COR-L47 (cell line): Measurements from ENCODE around the gene THSD7A.

ENCODE experiments used
- DNase-seq: peaks from one replicate; lab custom pipeline; 2025; lab: John Stamatoyannopoulos, UW

The THSD7A gene

DNA sequence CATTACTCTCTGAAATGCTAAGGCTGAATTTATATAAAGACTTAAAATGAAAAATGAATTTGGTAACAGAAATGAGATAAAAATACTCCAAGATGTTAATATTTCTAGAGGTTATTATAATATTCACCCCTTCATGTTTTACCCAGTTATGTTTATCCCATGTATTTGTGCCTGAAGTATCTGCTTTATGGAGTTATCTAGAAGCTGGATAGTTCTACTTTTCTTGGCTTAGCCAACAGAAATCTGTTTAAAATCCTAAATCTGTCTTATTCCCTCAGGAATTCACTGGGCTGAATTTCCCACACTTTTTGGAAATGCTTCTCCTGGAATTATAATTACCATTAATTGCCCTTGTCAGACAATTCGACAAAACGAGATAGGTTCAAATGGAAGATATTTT, 201.6 kb downstream of the THSD7A start:
- DNase-seq = no peak

DNA sequence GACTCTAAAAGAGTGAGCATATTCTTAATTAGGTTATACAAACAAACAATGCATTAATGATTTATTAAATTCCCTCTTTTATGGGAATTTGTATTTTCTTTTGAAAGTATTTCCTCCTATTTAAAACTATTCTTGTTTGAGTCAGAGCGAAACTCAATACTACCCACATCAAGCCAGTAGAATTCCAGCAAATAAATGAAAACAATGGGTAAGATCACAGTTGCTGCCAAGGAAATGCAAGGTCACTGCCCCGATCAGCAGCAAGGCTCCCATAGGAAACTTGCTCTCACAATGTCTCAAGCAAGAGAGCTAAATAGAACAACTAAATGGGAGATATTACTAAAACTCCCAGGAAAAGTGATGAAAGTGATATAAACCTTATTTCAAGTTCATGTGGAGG, 206.3 kb downstream of the THSD7A start:
- DNase-seq = no peak

DNA sequence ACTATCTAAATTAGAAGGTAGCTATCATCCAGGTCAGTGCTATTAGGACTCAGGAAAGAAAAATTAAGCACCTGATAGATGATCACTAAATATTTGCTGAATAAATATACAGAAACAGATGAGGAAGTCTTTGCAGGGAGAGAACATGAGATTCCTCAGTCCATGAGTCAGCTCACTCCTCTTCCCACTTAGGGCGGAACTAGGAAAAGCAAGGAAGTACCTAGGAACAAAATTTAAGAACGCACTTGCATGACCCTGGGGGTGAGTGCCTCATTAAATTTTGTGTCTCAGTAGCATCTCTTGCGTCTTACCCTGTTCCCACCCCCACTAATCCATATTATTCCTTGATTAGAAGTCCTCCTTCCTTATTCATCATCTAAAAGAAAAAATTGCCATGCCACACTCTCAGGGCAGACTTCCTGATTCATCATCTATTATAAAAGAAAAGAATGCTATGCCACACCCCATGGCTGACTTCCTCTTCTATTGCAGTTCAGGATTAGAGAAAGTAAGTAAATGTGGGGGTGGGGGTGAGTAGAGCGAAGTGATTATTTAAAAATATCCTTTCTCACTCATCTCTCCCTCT, 208.8 kb downstream of the THSD7A start:
- DNase-seq = no peak

DNA sequence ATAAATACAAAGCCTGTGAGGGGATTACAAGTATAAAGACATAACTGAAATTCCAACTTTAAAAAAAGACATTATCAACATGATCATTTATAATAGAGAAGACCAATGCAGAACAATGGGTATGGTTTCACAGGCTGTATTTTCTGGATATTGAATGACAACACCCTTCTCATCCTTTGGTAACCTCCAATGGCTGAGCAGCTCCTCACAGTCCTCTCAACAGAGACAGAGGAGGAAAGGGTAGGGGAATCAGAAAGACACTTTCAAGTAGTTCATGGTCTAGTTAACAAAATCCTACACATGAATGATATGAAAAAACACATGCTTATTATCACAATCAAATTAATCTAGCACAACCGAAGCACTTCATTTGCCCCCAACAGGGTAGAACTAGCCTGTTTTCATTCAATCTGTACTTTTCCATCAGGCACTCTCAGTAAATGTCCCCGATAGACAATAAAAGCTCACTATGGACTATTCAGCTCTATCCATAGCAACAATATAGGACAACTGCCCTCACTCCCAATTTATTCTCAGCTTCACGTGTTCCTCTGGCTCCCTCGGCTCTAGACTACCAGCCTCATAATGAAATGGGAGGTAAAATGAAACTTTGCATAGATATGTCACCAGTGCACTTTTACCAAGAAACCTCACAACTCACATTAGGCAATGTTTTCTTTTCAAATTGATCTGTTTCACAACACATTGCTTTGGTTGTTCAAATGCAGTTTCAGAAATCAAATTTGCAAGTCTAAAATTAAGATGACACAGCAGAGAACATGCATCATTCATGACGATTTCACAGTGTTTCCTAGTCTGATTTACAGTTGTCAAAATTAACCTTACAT, 211.4 kb downstream of the THSD7A start:
- no peak for DNase-seq

DNA sequence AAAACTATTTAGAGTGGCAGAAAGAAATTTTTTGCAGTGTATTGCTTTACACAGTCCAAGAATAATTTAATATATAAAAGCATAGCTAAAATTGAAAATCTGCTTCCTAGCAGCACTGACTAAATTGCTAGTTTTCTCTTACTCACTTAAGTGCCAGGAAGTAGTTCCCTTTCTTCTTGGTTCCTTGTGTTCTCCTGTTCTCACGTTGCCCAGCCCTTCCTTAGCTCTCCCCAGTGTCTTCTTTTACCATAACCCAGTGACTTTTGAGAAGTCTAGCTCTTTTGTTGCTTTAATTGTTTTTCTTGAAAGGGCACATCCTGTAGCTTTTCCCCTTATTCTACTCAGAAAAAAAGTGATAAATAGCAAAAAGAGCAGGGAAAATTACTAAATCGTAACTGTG, 215.5 kb downstream of the THSD7A start:
- no peak for DNase-seq

DNA sequence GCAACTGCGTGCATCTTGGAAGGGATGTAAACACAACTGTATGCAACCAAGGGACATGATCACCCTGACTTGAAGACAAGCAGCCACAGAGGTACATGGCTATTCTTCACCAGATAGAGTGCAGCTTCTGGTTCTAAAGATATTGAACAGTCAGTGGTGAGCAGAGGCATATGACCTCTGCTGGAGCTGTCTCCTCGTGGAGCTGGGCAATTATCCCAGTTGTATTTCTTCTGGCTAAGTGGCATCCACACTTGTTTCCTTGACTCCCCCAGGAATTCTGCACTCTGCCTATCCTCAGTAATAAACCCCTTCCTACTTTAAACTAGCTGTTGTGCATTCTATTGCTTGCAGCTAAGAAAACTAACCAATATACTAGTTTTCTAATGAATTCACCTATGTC, 216.8 kb downstream of the THSD7A start:
- DNase-seq = no peak

DNA sequence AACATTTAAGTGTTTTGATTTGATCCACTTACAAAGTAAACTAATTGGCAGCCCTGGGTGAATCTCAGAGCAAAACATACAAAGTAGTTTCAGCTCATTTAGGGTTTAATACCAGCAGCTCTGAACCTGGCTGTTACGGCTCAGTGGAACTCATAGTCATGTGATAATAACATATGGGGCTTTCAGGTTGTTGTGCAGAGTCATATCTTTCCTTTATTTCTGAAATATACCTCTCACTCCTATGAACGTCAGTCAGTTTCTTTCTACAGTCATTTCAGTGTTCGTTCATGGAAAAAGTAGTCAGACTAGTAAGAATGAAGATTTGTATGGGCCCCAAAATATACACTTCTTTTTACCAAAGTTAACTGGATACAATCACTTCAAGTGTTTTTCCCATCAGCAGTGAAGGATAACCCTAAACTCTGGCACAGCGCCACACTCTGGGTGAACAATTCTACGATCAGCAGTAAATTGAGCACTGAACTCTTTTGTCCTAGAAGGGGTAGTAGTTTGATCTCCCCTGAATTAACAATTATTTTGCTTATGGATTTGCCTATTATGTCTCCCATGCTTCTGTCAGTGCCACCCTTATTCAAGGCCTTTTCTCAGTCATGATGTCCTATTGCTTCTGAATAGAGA, 218.6 kb downstream of the THSD7A start:
- DNase-seq = no peak

DNA sequence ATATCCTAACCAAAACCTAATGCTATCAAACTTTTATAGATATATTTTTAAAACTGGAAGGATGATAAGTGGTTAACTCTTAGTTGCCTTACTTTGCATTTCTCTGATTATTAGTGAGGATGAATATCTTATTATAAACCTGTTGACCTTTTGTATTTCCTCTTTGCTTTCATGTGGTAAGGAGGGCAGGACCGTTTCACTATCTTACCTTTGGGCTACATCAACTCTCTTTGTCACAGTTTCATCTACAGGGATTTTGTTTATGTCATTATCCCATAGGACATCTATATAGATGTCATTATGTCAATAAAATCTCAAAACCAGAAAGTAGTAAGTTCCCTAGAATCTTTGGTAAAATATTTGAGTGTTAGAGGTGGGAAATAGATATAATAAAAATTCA, 219.3 kb downstream of the THSD7A start:
- no peak for DNase-seq

DNA sequence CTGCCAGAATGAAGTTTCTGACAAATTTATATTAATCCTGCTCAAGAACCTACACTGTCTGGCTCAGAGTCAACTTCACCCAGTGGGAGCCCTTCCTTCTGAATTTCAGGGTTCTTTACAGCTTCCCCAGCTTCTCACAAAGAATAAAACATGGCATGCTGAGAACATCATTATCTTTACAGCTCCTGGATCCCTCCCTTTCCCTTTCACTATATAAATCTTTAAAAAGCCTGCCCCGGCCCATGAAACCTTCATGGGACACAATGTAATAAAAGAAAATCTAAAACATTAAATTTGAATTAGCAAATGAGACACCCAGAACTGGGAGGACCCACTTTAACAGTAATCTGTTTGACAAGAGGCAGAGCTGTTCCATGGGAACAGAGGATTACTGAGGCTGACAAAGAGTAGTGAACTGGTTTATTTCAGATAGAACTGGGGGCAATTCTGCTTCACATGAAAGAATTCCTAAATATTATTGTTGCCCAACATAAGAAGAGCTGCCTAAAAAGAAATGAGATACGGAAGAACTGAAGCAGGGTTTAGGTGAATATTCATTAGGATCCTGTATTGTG, 222.8 kb downstream of the THSD7A start:
- no peak for DNase-seq

DNA sequence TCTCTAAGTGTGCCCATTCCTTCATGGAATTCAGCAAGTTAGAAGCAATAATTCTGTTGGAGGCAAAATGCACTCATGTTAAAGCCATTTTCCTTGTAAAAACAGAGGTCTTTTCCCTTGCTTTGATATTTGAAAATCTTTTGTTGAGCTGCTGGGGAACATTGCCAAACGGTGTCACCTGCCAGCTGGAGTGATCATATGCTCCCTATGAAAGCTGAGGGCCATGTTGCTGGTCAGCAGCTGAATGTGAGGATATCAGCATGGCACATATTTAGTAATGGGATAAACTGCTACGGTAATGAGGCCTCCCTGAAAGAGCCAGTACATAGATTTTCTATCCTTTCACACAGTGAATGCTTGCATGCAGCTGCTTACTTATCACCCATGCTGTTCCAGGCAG, 224.3 kb downstream of the THSD7A start:
- peak; percentile 78 for DNase-seq

DNA sequence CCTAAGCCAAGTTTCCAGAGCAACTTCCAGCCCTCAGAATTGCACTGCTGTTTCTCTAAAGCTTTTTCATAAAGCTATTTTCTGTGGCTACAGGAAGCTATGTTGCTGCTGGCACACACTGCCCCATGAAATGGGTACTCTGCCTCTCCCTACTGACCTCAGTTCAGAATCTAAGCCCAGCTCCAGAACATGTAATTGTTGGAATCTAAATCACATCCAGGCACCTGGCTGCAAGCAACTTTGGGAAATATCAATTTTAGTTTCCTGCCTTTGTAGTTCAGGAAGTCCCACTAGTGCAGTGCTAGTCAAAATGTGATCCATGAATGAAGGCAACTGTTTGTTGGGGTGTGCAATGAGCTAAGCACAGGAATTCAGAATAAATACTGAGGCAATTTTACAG, 226.2 kb downstream of the THSD7A start:
- no peak for DNase-seq

DNA sequence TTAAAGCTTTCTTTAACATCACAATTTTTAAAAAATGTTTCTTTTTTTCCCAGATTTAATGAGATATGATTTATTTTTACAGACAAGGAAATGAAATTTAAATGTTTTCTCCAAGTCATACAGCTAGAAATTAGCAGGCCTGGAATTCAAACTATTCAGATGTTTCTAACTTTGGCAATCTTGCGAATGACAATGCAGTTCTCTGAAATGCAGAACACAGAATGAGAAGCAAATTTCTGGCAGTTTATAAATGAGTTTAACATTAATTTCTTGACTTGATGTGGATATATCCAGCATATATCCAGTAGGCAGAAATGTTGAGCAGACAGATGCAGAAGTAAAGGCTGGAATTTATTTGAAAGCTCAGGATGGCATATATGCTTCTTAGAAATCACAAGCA, 227.5 kb downstream of the THSD7A start:
- DNase-seq = no peak

DNA sequence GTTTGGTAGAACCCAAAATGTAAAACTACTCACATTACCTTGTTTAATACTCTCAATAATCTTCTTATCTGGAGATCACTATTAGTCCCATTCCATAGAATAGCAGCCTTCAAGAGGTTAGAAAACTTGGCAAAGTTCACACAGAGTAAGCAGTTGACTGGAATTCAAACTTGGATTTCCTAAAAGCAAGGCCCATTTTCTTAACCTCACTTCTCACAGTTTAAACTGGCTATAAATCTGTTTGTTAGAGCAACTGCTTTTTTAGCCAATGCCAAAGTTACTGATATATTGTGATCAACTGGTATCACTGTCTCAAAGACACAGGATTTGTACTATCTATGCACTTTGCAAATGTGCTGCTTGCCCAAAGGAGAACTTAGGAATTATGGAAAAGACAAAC, 230.2 kb downstream of the THSD7A start:
- no peak for DNase-seq

DNA sequence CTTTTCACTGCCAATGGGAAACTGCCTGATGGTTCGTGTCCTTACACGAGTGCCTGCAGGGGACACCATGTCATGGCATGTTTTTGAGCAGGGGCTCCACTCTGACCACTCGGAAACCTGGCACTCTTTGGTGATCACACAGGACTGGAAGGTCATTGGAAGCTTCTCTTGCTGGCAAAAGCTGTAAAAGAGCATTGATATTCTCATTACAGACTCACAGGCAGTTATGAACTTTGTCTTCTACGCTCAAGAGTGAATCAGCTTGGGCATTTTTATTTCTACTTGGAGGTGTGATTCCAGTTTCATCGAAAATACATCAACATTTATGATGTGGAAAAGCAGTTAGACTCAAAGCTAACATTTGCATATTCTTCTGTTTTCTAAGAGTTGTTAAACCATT, 238.7 kb downstream of the THSD7A start:
- no peak for DNase-seq

DNA sequence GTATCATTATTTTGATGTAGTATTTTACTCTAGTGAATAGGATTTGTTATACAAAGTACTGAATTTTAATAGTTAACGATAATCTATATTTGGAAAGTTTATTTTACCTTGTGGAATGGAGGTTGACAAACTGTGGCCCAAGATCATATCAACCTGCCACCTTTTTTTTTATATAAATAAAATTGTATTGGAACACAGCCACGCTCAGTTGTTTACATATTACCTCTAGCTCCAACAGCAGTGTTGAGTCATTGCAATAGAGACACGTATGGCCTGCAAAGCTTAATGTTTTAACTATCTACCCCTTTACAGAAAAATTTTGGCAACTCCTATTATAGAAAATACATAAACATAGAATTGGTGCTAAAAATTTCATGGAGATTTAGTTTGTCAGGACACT, 239.3 kb downstream of the THSD7A start:
- no peak for DNase-seq

DNA sequence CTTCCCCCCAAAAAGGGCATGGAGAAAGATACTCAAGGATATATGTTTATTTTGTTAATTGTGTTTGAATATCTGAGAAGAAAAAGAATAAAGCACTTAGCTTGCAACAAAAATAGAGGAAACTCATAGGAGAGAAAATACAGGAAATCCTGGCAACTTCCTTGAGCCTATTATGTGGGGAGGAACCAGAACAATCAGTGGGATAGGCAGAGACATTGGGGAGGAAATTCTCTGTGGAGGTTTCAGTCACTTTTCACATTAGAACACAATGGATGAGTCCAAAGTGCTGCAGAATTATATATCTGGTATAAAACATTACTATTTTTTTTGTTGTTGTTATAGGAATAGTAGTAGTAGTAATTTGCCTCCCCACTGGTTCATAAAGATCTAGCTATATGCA, 240.1 kb downstream of the THSD7A start:
- no peak for DNase-seq

DNA sequence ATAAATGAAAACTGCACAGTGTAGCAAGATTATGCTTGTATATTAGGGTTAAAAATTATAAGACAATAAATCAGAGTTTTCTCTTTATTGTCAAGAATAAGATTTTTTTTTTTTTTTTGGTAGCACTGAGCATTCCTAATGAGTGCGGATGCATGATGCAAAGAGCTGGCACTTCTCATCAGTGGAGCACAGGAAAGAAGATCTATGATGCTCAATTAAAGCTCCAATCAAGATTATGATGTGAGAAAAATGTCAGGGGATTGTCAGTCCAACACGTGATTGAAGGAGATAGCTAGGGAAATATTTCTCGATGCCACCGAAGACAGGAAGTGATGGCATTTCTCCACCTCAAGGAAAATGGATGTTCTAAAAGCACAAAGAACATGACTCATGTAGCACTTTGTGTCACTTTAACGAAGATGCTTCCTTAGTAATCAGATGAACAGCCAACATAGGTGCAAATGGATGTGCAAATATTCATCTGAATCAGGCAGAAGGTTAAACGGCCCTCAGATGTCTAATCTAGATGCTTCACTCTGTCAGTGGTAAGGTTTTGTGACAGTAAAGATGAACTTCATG, 240.9 kb downstream of the THSD7A start:
- DNase-seq = no peak

DNA sequence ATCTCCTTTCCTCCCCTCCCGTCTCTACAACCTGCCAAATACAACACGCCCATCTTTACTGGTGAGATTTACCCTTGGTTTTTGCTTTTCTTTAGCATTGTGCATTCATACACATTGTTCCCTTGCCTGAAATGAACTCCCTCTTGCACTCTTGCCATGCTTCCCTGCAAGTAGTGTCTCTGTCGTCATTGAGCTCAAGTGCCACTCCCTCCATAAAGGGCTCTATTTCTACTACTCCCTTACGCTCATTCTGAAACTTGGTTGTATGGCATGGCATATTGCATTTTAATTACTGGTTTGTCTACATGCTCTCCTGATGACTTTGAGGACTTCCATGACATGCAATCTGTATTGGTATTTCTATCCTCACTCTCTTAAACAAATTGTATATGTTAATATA, 242.7 kb downstream of the THSD7A start:
- no peak for DNase-seq

DNA sequence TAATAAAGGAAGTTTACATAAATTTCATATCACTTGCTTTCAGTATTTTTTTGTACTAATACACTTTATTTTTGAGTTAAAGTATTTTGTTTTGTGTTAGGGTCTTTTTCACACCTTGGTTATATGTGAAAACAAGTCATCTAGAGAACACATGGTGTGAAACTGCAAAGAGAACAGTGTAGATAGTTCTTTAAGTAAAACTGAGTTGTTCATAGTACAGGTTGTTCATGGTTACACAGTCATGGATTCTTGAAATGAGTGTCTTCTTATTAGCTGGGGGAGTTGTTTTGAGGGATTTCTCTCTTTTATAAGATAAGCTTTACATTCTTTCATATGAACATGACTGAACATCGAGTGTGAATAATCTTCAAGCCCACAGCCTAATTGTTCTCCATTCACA, 244.2 kb downstream of the THSD7A start:
- no peak for DNase-seq

DNA sequence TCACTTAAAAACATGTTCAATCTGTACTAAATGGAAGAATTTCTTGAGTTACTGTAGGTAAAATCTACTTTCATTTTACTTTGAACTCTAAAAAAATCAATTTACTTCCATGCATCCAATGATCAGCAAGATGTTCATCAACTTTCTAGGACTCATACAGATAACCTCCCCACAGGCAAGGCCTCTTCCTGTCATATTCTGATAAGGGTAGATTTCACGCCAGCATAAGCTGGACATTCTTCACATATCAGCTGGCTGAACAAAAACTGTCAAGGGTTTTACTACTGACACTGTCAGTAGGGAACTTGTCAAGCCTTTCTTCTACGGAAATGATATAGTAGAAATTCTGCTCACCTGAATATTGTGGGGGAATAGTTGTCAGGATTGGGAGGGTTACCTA, 244.9 kb downstream of the THSD7A start:
- no peak for DNase-seq

DNA sequence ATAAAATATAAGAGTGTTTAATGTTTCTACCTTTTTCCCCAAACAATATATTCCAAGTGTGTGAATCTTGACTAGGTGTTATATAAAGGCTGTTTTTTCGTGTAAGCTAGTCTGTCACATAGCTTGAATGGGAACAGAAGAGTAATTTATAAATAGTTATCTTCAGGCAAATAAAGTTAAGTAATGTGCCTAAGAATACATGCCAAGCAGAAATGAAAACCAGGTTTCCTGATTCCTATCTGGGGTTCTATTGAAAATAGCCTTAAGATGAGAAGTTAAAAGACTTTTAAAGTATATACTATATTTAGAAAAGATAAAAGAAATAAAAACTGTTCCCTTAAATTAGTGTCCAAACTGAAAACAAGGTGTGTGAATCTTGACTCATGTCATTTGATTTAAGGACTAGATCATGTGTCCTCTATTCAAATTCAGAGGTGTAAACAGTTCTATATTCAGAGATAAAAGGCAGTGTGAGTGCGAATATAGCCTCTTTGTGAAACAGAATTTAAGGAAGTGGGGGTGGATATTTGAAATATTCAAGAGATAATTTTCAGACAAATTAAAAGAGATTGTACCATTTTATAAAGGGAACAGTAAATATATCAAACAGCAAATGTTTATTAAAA, 247.5 kb downstream of the THSD7A start:
- DNase-seq = no peak

DNA sequence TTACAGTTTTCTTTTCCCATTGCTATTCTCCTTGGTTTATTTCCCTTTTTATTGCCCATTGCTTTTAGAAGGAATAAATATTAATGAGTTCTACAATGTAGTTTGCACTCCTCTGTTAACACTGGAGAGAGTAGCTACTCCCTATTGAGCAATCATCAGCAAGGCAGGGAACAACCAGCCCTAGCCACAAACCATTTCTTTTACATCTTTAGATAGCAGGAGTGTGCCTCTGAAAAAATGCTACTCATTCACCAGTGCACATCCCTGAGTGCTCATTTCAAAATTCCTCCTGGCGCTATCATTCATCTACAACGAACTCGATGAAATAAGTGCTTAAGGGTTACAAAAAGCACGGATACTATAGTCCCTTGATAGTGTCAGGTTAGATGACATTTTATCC, 252.9 kb downstream of the THSD7A start:
- DNase-seq = no peak
